HG03460 (cell line): Measurements from ENCODE around the gene USF3.
A peak's percentile ranks its signal among the peaks of the same experiment; 100 is the strongest.

Experiments used
- ATAC-seq: cut with Tn5 transposase; IDR thresholded peaks from one replicate; pipeline ENCODE4 v1.9.1; 2021; ENCODE audit not compliant: unreplicated experiment

The USF3 gene

DNA sequence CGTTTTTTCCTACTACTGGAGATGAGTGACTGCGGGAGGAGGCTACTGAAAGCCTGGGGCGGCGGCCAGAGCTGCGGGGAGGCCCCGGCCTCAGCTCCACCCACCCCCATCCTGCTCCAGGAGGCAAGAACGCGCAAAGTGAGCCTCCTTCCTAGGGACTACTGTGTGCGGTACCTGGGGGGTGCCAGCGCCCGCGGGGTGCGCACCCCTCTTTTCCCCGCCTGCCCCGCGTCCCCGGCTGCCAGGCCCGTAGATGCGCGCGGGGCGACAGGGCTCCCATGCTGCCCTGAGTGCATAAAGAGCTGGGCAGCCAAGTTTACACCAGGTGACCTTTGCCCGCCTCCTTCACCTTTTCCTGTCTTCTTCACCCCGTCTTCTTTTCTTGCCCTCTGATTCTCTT is 2.5 kb upstream of the USF3 start:
- no peak for ATAC-seq

DNA sequence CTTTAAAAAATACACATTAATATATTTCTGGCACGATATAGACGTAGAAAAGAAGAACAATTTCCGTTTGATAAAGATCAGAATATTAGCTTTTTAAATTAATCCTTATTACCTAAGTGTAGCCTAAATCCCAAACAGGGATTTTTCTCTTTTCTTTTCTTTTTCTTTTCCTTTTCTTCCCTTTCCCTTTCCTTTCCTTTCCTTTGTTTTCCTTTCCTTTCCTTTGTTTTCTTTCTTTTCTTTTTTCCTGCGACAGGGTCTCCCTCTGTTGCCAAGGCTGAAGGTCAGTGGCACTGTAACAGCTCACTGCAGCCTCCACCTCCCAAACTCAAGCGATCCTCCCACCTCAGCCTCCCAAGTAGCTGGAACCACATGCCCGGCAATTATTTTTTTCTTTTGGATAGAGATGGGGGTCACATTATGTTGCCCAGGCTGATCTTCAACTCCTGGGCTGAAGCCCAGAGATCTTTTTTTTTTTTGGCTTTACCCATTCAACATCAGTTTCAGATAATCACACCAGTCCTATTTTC is 1.8 kb upstream of the USF3 start:
- ATAC-seq: no peak

DNA sequence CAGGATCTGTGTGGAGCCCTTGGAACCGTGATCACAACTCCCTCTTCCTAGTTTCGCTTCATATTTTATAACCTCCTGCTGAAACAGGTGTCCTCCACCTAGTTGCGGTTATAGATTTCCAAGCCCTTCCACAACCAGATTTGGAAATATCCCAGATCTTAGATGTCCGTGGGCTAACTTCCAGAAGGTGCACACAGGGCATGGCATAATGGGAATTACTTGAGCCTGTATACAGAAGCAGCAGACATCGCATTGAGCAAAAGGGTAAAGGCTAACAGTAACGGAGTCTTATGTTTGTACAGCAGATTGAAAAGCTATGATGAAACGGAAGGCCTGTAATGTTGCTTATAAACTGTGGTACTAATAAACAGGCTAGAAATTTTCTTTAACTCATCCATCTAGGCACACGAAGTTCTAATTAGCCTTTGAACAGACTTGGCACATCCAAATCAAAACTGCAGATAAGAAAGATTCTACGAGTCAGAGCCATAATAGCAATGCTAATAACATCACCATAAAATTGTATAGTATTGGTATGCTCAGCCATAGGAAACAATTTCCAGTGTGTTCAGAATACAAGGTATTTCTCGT is 1.2 kb upstream of the USF3 start:
- no peak for ATAC-seq

DNA sequence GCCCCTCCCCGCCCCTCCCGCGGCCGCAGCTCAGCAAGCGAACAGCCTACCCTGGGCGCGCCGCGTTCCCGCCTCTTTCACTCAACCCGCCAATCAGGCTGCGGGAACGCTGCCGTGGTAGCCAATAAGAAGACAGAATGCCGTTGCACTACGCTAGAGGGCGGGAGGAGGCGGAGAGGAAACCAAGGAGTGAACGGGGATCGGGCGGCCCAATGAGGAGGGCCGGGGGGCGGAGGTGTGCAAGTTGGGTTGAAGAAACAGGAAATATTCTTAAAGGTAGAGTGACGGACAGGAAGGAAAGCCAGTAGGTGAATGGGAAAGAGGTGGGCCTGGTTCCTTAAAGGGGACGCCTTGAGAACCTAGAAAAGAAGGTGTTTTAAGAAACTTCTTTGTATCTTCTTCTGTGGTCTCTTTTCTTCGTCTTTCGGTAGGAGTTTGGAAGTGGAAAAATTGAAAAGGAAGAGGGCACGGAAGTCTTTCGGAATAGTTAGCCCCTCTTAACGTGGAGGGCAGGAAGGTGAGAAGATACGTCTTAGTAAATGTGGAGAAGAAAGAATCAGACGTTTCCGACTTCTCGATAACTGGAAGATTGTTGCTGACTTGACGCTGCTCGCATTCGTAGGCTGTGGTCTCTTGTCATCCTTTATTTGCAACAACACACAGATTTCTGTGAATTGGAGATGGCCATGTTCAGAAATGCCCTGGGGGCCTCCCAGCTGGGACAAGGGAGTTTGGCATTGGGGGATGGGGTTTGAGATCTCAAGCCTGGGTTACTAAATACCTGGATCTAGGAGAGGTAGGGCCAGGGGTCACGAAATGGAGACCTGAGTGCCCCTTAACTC is 437 bp upstream of the USF3 start:
- peak; percentile 93 for ATAC-seq

DNA sequence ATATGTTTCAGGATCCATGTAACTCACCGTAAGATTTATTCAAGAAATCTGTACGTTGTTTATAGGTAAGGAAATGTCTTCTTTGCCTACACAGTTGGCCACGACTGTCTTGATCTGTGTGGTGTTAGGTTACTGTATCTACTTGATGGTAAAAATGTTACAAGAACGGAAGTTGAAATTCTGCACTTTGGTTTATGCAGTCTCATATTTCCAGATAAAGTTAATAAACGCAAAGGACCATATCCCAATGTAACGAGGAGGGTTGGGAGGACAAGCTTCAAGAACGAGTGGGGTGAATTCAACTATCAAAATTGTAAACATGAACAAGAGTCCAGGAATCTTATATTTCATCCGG is 1.0 kb downstream of the USF3 start:
- ATAC-seq: no peak

DNA sequence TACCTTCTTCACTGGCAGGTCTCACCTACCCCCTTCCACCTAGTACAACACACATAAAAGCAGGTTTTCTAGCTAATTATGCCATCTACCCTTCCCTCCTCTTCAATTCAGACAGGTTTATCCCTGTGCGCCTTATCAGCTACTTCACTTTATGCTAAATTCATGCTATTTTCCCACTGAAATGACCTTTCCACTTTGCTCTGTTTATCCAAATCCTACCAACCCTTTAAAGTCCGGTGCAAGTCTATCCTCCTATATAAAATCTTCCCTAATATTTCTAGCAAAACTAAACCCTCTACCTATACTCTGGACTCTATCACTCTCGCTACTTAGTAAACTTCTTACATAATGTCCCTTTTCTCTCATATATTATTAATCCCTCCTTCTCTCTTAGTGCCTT is 6.0 kb downstream of the USF3 start:
- no peak for ATAC-seq

DNA sequence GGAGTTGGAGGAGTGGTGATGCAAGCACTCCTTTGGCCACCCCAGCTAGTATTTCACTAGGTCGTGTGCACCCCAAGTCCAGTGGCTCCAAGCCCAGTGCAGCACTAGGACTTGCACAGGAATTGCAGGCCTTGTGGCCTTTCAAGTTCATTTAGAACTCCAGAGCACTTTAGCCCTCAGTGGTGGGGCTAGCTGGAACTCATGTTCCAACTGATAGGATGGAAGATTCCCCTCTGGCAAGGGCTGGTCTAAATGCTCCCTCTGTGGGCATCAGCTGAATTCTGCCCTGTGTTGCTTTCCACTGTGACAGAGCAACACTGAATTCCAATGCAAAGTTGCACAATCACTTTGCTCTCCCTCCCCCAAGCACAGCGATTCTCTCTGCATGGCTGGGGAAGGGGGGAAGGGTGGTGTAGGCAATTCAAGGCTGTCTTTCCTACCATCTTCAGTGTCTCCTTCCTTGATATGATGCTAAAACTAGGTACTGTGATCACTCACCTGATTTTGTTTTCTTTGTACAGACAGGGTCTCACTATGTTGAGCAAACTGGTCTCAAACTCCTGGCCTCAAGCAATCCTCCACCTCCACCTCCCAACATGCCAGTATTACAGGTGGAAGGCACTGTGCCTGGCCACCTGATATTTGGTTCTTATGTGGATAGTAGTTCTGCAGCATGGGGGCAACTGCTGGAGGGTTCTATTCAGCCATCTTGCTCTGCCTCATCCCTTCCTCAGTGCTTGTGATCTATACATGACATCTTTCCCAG is 10.3 kb downstream of the USF3 start:
- ATAC-seq: no peak

DNA sequence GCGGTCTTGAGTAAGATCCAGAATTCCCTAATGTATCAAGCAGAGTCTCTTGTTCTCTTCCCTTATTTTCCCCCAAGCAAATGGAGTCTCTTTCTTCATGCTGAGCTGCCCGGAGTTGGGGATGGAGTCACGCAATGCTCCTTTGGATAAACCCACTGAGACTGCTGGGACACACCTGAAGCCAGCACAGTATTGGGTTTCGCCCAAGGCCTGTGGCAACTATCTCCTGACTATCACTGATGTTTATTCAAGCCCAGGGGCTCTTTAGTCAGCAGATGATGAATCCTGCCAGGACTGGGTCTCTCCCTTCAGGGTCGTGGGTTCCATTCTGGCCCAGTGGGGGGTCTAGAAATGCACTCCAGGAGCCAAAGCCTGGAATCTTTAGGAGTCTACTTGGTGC is 11.3 kb downstream of the USF3 start:
- ATAC-seq: no peak

DNA sequence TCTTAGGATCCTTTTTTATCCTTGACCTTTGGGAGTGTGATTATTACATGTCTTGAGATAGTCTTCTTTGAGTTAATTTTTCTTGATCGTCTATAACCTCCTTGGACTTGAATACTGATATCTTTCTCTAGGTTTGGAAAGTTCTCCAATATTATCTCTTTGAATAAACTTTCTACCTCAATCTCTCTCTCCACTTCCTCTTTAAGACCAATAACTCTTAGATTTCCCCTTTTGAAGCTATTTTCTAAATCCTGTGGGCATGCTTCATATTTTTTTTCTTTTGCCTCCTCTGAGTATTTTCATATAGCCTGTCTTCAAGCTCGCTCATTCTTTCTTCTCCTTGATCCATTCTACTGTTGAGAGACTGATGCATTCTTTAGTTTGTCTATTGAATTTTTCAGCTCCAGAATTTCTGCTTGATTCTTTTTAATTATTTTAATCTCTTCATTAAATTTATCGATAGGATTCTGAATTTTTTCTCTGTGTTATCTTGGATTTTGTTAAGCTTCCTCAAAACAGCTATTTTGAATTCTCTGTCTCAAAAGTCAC is 12.1 kb downstream of the USF3 start:
- no peak for ATAC-seq

DNA sequence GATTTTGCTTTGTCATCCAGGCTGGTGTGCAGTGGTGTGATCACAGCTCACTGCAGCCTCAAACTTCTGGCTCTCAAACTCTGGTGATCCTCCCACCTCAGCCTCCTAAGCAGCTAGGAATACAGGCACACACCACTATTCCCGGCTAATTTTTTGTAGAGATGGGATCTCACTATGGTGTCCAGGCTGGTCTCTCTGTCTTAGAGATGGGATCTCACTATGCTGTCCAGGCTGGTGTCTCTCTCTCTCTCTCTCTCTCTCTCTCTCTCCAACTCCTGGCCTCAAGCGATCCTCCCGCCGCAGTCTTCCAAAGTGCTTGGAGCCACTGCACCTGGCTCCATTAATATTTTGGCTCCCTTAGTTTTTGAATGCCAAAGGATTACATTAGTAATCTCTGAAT is 17.7 kb downstream of the USF3 start:
- no peak for ATAC-seq

DNA sequence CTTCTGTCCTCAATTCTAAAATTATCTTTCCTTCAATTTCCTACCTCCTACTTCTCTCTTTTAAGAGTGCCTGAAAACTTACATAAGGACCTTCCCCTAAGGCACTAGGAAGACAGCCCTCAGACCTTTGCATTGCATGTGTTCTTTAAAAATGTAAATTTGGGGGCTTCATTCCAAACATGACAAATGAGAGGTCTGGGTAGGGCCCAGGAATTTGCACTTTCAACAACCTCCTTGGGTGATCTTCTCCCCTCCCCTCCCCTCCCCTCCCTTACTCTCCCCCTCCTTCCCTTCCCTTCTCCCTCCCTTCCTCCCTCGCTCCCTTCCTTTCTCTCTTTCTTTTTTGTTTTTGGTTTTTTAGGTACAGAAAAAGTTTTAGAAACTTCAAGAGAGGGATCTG is 18.7 kb downstream of the USF3 start:
- no peak for ATAC-seq

DNA sequence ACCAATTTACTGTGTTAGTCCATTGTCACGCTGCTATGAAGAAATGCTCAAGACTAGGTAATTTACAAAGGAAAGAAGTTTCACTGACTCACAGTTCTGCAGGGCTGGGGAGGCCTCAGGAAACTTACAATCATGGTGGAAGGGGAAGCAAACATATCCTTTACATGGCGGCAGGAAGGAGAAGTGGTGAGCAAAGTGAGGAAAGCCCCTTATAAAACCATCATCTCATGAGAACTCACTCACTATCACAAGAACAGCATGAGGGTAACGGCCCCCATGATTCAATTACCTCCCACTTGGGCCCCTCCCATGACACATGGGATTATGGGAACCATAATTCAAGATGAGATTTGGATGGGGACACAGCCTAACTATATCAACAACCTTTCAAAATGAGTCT is 20.2 kb downstream of the USF3 start:
- no peak for ATAC-seq

DNA sequence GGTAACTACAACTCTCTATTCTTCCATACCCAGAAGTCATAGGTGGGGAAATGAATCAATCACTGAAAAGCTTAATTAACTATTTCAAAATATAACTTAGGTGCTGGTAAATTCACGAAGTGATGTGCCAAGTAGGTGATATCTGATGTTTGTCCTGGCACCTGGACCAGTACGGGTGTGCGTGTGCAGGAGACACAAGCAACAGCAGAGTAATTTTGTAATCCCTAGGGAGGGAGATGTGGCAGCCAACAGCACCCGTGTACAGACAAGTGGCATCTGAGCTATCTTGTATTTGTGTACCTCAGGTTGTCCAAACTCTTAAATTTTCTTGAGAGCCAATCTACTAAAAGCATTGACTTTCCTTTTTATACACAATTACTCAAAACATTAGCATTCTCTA is 22.8 kb downstream of the USF3 start:
- ATAC-seq: no peak

DNA sequence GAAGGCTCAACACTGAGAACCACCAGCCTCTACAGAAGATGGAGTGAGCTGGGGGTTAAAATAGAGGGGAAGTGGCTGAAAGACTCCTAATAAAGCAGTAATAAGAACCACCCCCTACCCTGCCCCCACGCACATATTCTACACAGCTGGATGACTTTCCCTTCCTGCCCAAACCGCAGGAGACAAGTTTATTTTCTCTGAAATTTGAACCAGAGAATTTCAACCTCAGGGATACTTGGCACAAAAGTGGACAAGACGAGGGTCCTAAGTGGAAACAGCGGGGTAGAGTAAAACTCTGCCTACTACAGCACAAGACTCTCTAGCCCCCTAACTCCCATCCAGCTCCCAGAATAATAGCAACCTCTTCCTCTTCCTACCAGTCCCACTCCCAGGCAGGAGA is 28.4 kb downstream of the USF3 start:
- ATAC-seq: no peak

DNA sequence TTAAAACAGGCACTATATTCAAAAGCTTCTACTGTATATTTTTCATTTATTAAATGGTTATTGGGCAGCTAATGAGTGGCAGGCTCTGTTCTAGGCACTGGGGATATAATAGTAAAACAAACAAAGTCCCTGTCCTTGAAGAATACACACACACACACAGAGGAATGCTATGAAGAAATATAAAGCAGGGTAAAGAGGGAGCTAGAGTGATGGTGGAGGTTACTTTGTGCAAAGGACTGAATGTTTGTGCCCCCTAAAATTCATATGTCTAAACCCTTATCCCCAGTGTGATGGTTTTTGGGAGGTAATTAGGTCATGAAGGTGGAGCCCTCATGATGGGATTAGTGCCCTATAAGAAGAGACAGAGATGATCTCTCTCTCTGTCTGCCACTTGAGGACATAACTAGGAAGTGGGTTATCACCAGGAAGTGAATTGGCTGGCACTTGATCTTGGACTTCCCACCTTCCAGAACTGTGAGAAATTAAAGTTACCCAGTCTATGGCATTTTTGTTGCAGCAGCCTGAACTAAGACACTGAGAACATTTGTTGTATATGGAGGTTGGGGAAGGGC is 31.8 kb downstream of the USF3 start:
- no peak for ATAC-seq

DNA sequence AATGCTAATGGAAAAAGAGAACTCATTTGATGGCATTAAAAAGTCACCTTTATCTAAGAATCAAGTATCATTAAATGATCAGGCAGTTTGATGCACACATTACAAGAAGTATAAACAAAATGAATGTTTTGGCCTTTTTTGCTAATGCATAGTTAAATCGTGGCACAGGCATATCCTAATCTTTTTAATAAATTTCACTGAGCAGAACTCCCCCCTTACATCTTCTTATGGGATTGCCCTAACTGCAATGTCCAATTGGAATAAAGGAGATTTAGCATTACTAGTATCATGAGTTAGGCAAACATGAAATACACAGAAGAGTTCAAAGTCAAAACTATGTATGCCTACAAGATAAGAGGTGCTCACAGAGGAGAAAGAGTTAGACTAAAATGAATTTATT is 32.7 kb downstream of the USF3 start:
- ATAC-seq: no peak

DNA sequence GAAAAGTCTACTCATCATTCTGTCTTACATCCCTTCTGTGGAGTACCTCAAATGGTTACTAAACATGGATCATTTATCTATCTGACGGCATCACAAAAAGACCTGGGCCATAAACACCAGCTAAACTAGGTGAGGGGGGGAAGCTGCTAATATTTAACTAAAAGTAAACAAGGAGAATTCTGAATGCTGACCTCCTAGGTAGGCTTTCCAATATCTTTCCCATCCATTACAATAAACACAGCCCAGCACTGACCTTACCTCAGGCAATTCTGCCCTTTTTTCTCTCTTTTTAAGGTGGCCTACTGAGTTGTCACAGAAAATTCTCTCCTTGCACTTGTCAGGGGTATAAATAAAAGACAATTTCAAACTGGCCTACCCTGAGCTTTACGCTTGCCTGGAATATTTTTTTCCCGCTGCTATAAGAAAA is 33.1 kb downstream of the USF3 start:
- ATAC-seq: no peak

DNA sequence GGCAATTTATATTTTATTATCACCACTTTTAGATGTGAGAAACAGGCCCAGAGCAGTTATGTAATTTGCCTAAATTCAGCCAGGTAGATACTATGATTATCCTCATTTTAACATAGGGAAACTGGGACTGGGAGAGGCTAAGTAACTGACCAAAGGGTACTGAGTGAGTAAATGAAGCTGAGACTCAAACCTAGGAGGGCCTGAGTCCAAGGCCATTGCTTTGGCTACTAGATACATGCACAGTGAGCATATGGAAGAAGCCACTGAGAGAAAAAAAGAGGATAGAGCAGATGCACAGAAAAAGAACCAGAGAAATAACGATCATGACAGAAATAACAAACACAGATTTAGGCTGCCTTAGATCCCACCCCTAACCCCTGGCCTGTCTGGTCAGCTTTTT is 33.6 kb downstream of the USF3 start:
- no peak for ATAC-seq

DNA sequence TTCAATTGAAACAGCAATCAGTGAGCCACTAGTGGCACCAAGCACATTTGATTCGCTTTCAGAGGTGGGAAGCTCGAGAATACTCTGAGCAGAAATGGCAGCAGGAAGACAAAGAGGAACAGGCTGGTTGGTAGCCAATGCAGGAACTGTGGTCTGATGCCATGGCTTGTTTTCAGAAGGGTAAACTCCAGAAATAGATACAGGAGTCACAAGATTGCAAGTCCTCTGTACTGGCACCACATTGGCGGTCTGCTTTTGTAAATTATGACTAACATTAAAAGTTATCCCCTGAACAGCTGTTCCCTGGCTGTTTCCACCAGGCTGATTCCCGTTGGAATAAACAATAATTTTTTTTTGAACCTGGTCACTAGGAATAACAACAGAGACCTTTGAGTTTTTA is 35.5 kb downstream of the USF3 start:
- no peak for ATAC-seq

DNA sequence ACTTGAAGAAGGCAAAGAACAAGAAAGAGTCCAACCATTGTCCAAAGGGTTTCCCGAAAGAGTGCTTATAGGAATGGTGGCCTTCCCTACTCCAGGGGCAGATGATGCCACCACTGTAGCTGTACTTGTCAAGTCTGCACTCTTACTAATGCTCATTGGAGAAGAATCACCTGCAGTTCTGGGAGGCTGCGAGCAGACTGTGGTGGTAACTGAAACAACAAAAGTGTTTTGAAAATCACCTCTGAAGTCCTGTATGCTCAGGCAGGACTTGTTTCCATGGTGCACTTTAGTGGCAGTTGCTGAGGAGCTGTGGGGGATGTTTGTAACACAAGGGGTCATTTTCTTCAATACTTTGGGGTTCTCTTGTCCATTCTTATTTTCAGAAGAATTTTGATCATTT is 36.0 kb downstream of the USF3 start:
- no peak for ATAC-seq

DNA sequence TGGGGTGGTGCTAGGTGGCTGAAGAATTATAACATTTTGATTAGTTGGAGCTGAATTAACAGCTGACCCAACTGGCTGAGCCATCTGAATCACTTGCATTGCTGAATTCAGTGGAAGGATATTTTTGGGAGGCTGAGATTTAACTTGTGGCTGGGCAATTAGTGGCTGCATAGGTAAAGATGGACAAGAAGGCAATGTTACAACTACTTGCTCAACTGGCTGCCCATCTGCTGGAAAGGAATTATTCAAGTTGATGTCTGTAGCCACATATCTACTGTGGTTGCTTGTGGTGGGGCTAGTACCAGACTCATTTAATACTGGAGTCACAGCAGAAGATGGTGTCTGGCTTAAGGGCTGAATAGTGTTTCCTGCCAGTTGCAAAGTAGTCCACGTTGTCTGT is 36.4 kb downstream of the USF3 start:
- no peak for ATAC-seq
